ENCODE results near the gene COL16A1.
A peak's percentile ranks its signal among the peaks of the same experiment; 100 is the strongest.

The COL16A1 gene

DNA sequence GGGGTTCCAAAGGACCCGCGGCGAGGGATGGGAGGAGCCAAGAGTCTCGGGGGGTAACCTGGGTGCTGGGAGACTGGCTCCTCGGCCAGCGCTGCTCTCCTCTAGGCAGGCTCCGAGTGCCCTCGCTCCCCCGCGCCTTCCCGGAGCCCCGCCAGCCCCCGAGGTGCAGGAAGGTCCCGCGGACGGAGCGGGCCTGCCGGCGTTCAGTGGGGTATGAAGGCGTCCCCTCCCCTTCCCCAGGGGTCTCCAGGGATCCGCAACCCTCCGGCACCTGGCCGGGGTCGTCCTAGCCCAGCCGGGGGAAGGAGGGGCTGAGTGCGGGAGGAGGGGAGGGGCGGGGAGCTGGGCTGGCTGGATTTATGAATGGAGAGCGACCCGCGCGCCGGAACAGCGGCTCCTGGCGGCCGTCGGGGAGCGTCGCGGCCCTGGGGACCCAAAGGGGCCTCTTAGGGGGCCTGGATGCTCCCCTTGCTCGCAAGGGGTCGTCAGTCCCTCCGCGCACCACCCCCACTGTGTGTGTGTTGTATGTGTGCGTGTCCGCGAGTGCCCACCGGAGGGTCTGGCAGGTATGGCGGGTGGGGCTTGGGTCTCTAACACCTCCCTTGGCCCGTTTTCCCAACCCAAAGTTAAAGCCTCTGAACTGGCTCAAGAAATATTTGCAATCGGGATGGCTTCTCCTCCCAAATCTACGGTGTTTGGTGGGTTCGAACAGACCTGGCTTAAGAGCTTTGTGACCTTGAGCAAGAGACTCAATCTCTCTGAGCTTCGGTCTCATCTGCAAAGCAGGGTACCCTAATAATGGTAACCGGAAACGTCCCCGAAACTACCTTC is 85.7 kb downstream of the COL16A1 start:
- peak overlapping the region; percentile 51 for H3K4me3 ChIP-seq (ENCODE audit: low read depth, low read length)
- DNase-seq (ENCODE audit: low read depth) = no peak

DNA sequence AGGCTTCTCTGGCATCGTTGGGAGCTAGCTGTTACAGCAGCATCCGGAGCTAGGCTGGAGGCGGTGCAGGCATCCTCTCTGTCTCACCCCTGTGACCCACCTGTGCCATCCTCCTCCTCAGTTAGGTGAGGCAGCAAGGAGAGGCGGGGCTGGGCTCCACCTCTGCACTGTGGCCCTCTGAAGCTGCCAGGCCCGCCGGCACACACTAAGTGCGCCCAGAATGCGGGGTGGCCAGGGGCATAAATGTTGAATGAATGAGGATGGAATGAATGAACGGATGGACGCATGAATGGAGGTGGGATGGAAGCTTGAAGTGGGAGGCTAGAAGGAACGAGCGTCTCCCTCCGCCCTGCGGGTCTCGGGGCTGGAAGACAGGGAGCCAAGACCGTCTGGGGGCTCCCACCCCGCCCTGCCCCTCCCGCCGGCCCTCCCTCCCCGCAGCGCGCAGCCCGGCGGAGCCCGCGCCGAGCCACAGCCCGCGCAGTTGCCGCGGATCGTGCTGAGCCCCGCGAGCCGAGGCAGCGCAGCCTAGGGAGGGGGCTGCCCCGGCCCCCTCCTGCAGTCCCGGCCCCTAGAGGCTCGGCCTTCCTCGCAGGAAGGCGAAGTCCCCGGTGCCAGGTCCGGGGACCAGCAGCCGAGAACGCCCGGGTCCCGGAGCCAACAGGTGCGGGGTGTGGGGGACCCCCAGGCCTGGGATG is 86.5 kb downstream of the COL16A1 start, which contains the start of gene HCRTR1:
HCRTR1 (plus strand) TSS at position 472 of the 698 bp plus-strand sequence. CDS start 1,504 bp downstream, outside the sequence.
- DNase-seq (ENCODE audit: low read depth) = no peak
- peak within 1 kb of the TSS; percentile 51 for H3K4me3 ChIP-seq (ENCODE audit: low read depth, low read length)

- no peak overlapping the region for H3K4me3 ChIP-seq (ENCODE audit: low read depth, low read length)
- DNase-seq (ENCODE audit: low read depth) = no peak
These were observed 87.9 kb downstream of the COL16A1 start for GRCh38 chr1:31615939-31616338.

- H3K4me3 ChIP-seq (ENCODE audit: low read depth, low read length) = no peak overlapping the region
- no peak for DNase-seq (ENCODE audit: low read depth)
These were observed 88.4 kb downstream of the COL16A1 start for GRCh38 chr1:31615414-31615813.

DNA sequence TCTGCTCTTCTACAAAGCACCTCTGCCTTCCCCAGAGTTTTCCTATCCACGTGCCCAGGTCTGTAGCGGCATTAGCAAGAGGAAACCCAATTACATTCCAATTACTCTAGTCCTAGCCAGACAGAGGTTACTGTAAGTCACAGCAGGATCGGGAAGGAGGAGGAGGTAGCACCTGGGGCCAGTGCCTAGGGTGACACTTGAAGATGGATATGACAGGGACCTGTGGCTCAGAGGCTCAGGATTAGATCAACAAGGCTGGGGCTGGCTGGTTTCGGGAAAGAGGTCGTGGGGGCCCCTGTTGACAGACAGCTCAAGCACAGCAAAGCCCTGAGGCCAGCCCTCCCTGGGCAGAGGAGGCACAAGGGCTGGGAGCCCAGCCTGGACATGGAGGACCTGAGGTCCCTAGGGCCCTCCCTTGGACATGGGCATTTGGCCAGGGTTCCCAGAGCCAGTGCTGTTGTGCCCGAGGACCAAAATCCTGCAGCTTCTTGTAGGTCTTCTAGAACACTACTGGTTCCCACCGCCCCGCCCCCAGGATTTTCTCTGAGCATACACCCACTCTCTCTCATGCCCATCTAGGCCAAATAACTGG is 89.3 kb downstream of the COL16A1 start:
- H3K4me3 ChIP-seq (ENCODE audit: low read depth, low read length) = no peak overlapping the region
- no peak for DNase-seq (ENCODE audit: low read depth)

DNA sequence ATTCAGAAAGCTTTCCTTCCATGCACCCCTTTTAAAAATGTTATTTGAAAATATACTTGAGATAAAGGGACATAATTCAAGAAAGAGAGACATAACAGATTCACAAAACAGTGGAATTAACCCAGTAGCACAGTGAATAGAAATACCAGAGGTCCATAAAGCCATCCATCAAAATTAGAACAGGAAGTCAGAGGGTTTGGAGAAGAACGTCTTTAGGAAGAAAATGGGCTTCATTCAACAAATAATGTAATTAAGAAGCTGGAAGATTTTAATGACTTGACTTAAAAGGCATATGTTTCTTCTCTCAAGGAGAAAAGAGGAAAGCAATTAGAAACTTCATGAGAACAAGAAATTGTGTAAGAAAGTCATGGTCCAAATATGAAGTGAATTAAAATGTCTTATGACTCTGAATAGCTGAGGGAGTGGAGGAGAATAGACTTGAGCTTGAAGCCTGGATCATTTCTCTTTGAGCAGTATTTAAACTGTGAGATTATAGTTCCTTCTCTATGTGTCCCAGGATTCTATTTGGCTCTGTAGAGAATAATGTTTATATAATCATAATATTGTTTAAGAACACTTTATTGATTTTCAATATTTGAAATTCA is 94.2 kb downstream of the COL16A1 start:
- H3K4me3 ChIP-seq (ENCODE audit: low read depth, low read length) = no peak overlapping the region
- DNase-seq (ENCODE audit: low read depth) = no peak

GRCh38 chr1:31607360-31607759 is 96.5 kb downstream of the COL16A1 start:
- no peak for DNase-seq (ENCODE audit: low read depth)
- no peak overlapping the region for H3K4me3 ChIP-seq (ENCODE audit: low read depth, low read length)

DNA sequence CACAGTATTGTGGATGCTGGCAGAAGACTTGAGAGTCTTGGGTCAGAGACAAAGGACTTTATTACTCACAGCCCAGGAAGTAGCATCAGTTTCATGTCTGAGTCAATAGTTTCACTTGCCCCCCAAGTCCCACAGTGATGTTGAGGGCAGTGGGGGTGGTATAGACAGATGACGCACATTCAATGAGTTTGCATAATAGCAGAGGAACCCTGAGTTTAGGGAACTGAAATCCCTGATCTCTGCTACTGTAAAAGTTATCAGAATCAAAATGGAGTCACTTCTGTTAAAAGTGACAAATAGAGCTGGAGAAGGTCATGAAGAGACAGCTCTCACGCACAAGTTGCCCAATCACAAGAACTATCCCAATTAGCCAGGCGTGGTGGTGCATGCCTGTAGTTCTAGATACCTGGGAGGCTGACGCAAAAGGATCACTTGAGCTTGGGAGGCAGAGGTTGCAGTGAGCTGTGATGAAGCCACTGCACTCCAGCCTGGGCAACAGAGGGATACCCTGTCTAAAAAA is 97.8 kb downstream of the COL16A1 start:
- peak; percentile 71 for DNase-seq (ENCODE audit: low read depth)
- no peak overlapping the region for H3K4me3 ChIP-seq (ENCODE audit: low read depth, low read length)

Measured in skeletal muscle cell (primary cell).